IMR-90 (cell line): Measurements from ENCODE around the gene PHF3. TPM values are rescaled to one million over a fixed set of nuclear protein-coding genes. Genes with fewer than 3 reads are reported as not detected.

ENCODE experiments used
- ATAC-seq: fragments of 200-7000 bp; cut with Tn5 transposase; 2 replicates; pipeline ENCODE4 v1.9.1; 2020; ENCODE audit warnings: low read depth, mild to moderate bottlenecking, moderate library complexity
- BruUV-seq: library from RNA; stranded (reverse); fragments of 400-500 nt; replicated peaks from 2 replicates; lab custom pipeline; 2021; lab: Mats Ljungman, UMichigan
- CTCF ChIA-PET: fragments of 300-600 bp; formaldehyde crosslinking; extraction: SDS; loops from one replicate; lab custom pipeline; 2021; ENCODE audit warnings: antibody characterized with exemption; lab: Yijun Ruan, JAX
- POLR2A ChIA-PET: fragments of 300-600 bp; sonication (Branson Sonifier 250); formaldehyde crosslinking; loops from one replicate; lab custom pipeline; 2022; ENCODE audit warnings: antibody characterized with exemption; ENCODE audit not compliant: unreplicated experiment; lab: Charles Lee
- DNase-seq: peaks from one replicate; pipeline ENCODE4 v3.0.0; 2013
- H2AFZ ChIP-seq: replicated peaks from 2 replicates; pipeline ENCODE3; 2013; ENCODE audit warnings: low read length, mild to moderate bottlenecking; ENCODE audit not compliant: poor library complexity
- H2AK5ac ChIP-seq: 2 replicates; pipeline ENCODE4 v1.6.1; 2013; ENCODE audit warnings: low read depth, low read length, inconsistent platforms
- H2AK9ac ChIP-seq: replicated peaks from 2 replicates; pipeline ENCODE3; 2013; ENCODE audit warnings: mild to moderate bottlenecking, low read depth, low read length, moderate library complexity; ENCODE audit not compliant: poor library complexity
- H2BK120ac ChIP-seq: 2 replicates; pipeline ENCODE4 v1.6.1; 2013; ENCODE audit warnings: low read depth, low read length, inconsistent platforms
- H2BK15ac ChIP-seq: 3 replicates; pipeline ENCODE4 v1.6.1; 2013; ENCODE audit warnings: low read depth, low read length, inconsistent platforms
- H2BK20ac ChIP-seq: 2 replicates; pipeline ENCODE4 v1.6.1; 2013; ENCODE audit warnings: low read depth, mild to moderate bottlenecking, inconsistent platforms, low read length, moderate library complexity
- H2BK5ac ChIP-seq: 2 replicates; pipeline ENCODE4 v1.6.1; 2013; ENCODE audit warnings: mild to moderate bottlenecking, low read depth, low read length, inconsistent platforms; ENCODE audit not compliant: poor library complexity, severe bottlenecking
- H3K14ac ChIP-seq: replicated peaks from 2 replicates; pipeline ENCODE4 v1.6.1; 2013; ENCODE audit warnings: low read depth, low read length, inconsistent platforms
- H3K18ac ChIP-seq: 2 replicates; pipeline ENCODE4 v1.6.1; 2013; ENCODE audit warnings: low read depth, low read length, control low read depth
- H3K23ac ChIP-seq: 2 replicates; pipeline ENCODE4 v1.6.1; 2013; ENCODE audit warnings: low read depth, low read length, inconsistent platforms
- H3K27ac ChIP-seq: 2 replicates; pipeline ENCODE4 v1.5.1; 2013; ENCODE audit warnings: mild to moderate bottlenecking, control low read depth, low read length; ENCODE audit not compliant: insufficient read depth
- H3K27me3 ChIP-seq: 2 replicates; pipeline ENCODE4 v1.6.1; 2013; ENCODE audit warnings: low read length; ENCODE audit not compliant: control insufficient read depth, insufficient read depth
- H3K36me3 ChIP-seq: 2 replicates; pipeline ENCODE4 v1.6.1; 2013; ENCODE audit warnings: low read length, mixed read lengths; ENCODE audit not compliant: control insufficient read depth, insufficient read depth
- H3K4ac ChIP-seq: 2 replicates; pipeline ENCODE4 v1.6.1; 2013; ENCODE audit warnings: low read depth, low read length, inconsistent platforms
- H3K4me1 ChIP-seq: 2 replicates; pipeline ENCODE4 v1.6.1; 2013; ENCODE audit warnings: low read length, mixed read lengths; ENCODE audit not compliant: control insufficient read depth, insufficient read depth
- H3K4me2 ChIP-seq: 2 replicates; pipeline ENCODE4 v1.6.1; 2013; ENCODE audit warnings: low read depth, mild to moderate bottlenecking, control low read depth, low read length, moderate library complexity
- H3K4me3 ChIP-seq: 2 replicates; pipeline ENCODE4 v1.5.1; 2013; ENCODE audit warnings: low read depth, mild to moderate bottlenecking, control low read depth, low read length, moderate library complexity; ENCODE audit not compliant: insufficient read depth
- H3K56ac ChIP-seq: 2 replicates; pipeline ENCODE4 v1.6.1; 2013; ENCODE audit warnings: low read length, inconsistent platforms; ENCODE audit not compliant: insufficient read depth; ENCODE audit errors: extremely low read depth
- H3K79me1 ChIP-seq, 2 experiments: 2 replicates each; pipeline ENCODE4 v1.6.1; 2013; ENCODE audit warnings: low read length in 2 of 2, inconsistent platforms in 1 of 2, low read depth in 1 of 2
- H3K9ac ChIP-seq: 2 replicates; pipeline ENCODE4 v1.6.1; 2013; ENCODE audit warnings: low read depth, low read length, control low read depth
- H3K9me1 ChIP-seq: 2 replicates; pipeline ENCODE4 v1.6.1; 2013; ENCODE audit warnings: low read length, inconsistent platforms; ENCODE audit not compliant: insufficient read depth
- H3K9me3 ChIP-seq: 2 replicates; pipeline ENCODE4 v1.6.1; 2013; ENCODE audit warnings: low read length; ENCODE audit not compliant: control insufficient read depth, insufficient read depth
- H4K20me1 ChIP-seq: 2 replicates; pipeline ENCODE4 v1.6.1; 2013; ENCODE audit warnings: low read length, inconsistent platforms; ENCODE audit not compliant: insufficient read depth
- H4K5ac ChIP-seq: 2 replicates; pipeline ENCODE4 v1.6.1; 2013; ENCODE audit warnings: mild to moderate bottlenecking, low read depth, low read length, control low read depth
- H4K8ac ChIP-seq, 2 experiments: 2 replicates each; pipeline ENCODE4 v1.6.1; 2013; ENCODE audit warnings: low read depth in 2 of 2, low read length in 2 of 2, control low read depth in 1 of 2, inconsistent platforms in 1 of 2
- H4K91ac ChIP-seq: 2 replicates; pipeline ENCODE4 v1.6.1; 2013; ENCODE audit warnings: low read depth, low read length, inconsistent platforms; ENCODE audit not compliant: insufficient read depth
- BHLHE40 ChIP-seq: fragments of 150-350 bp; IDR thresholded peaks from 2 replicates; pipeline ENCODE4 v1.6.1; 2016; ENCODE audit warnings: mild to moderate bottlenecking, low read depth, low read length
- MAFK ChIP-seq: IDR thresholded peaks from 2 replicates; pipeline ENCODE4 v1.6.1; 2012; ENCODE audit warnings: low read depth, low read length, improper control_type of control experiment
- MAZ ChIP-seq: IDR thresholded peaks from 2 replicates; pipeline ENCODE4 v1.6.1; 2012; ENCODE audit warnings: low read depth, mild to moderate bottlenecking, low read length, improper control_type of control experiment, moderate library complexity, borderline replicate concordance
- RFX5 ChIP-seq: IDR thresholded peaks from 2 replicates; pipeline ENCODE4 v1.8.0; 2012; ENCODE audit warnings: low read depth, mild to moderate bottlenecking, low read length, moderate library complexity
- WGBS, 2 experiments: methylation state at CpG; one replicate each; pipeline versions ENCODE4 v1.1.5 to v1.1.7; 2013; ENCODE audit warnings: missing lambda C conversion rate in 2 of 2; ENCODE audit not compliant: insufficient read length in 1 of 2; ENCODE audit errors: extremely low coverage in 2 of 2; 5-methylcytosine and 5-hydroxymethylcytosine counted together
- dilution Hi-C: fragments of 300-500 bp; cut with HindIII; formaldehyde crosslinking; loops from one replicate; pipeline ENCODE4 v1.14.3; 2018; ENCODE audit warnings: low sequenced_read_pairs; ENCODE audit not compliant: unreplicated experiment
- in situ Hi-C: fragments of 300-500 bp; cut with MboI; formaldehyde crosslinking; loops from 3 replicates; pipeline ENCODE4 v1.14.3; 2019; ENCODE audit warnings: low sequenced_read_pairs, inconsistent platforms, mixed read lengths
- intact Hi-C: fragments of 100-400 bp; cut with micrococcal nuclease; formaldehyde crosslinking; loops from 2 replicates; pipeline ENCODE4 v1.10.0; 2022
- polyA plus RNA-seq, 3 experiments: library from polyadenylated mRNA; depleted of rRNA; stranded (reverse); fragments of >200 nt; gene quantifications; 2 replicates each; pipeline ENCODE4 v1.2.3, GENCODE V29; 2012; ENCODE audit warnings: low replicate concordance in 1 of 3
- total RNA-seq: library from RNA; depleted of rRNA; stranded (reverse); fragments of >200 nt; gene quantifications from 2 replicates; pipeline ENCODE4 v1.2.3, GENCODE V29; 2012
- TF ChIP-seq, protein P1 (sequence below): fragments of 150-350 bp; IDR thresholded peaks from 2 replicates; pipeline ENCODE4 v1.6.1; 2016; ENCODE audit warnings: low read depth, mild to moderate bottlenecking, low read length, moderate library complexity, borderline replicate concordance

PHF3 gene
- total and polyA plus RNA-seq, 2 of the 4 experiments (the other 2 are of a cell fraction): 5.6 to 27.8 TPM

DNA sequence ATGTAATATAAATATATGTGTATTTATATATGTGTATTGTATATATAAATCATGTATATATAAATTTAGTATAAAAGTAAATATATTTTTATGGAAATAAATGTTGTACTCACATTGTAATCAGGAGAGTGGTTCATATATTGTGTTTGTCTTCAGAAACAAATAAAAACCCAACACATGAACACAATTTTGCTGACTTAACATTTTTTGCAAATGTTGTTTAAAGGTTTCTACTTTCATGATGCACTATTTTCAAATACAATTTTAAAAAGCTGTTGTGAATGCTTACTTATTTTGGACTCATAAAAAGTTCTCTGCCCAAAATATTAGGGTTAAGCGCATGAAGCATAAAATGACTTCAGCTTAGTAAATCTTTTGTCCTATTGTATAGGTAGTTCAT, 24.0 kb upstream of the PHF3 start:
- TF ChIP-seq, protein P1, sequence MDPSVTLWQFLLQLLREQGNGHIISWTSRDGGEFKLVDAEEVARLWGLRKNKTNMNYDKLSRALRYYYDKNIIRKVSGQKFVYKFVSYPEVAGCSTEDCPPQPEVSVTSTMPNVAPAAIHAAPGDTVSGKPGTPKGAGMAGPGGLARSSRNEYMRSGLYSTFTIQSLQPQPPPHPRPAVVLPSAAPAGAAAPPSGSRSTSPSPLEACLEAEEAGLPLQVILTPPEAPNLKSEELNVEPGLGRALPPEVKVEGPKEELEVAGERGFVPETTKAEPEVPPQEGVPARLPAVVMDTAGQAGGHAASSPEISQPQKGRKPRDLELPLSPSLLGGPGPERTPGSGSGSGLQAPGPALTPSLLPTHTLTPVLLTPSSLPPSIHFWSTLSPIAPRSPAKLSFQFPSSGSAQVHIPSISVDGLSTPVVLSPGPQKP: no peak
- no peak for TF ChIP-seq RFX5
- TF ChIP-seq MAFK: peak; percentile 99
- no peak for TF ChIP-seq BHLHE40
- no peak for TF ChIP-seq MAZ
- BruUV-seq: no TSS peak
- H3K18ac ChIP-seq: no peak overlapping the region
- H3K9me1 ChIP-seq: no peaks in the 10 kb centered on the region
- no peak overlapping the region for H3K4me2 ChIP-seq
- H4K91ac ChIP-seq: no peak overlapping the region
- no peak overlapping the region for H3K23ac ChIP-seq
- H3K27ac ChIP-seq: no peak overlapping the region
- no peak overlapping the region for H3K9ac ChIP-seq
- in situ Hi-C loops: no loop called here
- intact Hi-C loops: no loop called here
- no peak overlapping the region for H2BK120ac ChIP-seq
- H4K8ac ChIP-seq: no peak overlapping the region
- WGBS, 2 experiments: no CpG with 5 or more reads among the region's 1 CpG
- H3K27me3 ChIP-seq: peaks cover 2% of the 10 kb centered on the region
- H2BK15ac ChIP-seq: no peak overlapping the region
- no peak overlapping the region for H3K4me3 ChIP-seq
- POLR2A ChIA-PET: no interaction called here
- H2BK20ac ChIP-seq: no peak overlapping the region
- no peak overlapping the region for H4K5ac ChIP-seq
- H3K56ac ChIP-seq: no peak overlapping the region
- no peaks in the 10 kb centered on the region for H3K4me1 ChIP-seq
- H3K4ac ChIP-seq: no peak overlapping the region
- no peak overlapping the region for H2AFZ ChIP-seq
- dilution Hi-C loops: no loop called here
- H2AK9ac ChIP-seq: no peak overlapping the region
- no peak overlapping the region for H2BK5ac ChIP-seq
- no peak for ATAC-seq
- CTCF ChIA-PET: interaction anchor here (0.5 to 2.5 kb wide), 2 partner anchors 13 to 15 kb away, joined by 3 to 9 read pairs; no protein-coding TSS in a partner anchor
- no peak overlapping the region for H3K14ac ChIP-seq
- no peaks in the 10 kb centered on the region for H3K36me3 ChIP-seq
- no peaks in the 10 kb centered on the region for H3K9me3 ChIP-seq
- no peak overlapping the region for H2AK5ac ChIP-seq
- no peaks in the 10 kb centered on the region for H3K79me1 ChIP-seq
- H4K20me1 ChIP-seq: no peaks in the 10 kb centered on the region
- DNase-seq: no peak
